ENCODE results near the gene PPA1.
"Not testable (repeated sequence)": the region's sequence is repeated elsewhere in the genome, so short reads cannot be mapped to it uniquely, and the experiment has no call there.

The PPA1 gene

GRCh38 chr10:70255329-70256299, 22.4 kb upstream of the PPA1 start:
- Histone ChIP-seq H3K36me3 (ENCODE audit: control insufficient read depth, insufficient read depth, low read length) (no peaks in the 10 kb centered on the region), H3K27ac (ENCODE audit: insufficient read depth, low read depth, low read length, poor library complexity, severe bottlenecking) (no peak overlapping the region), H3K27me3 (ENCODE audit: control insufficient read depth, insufficient read depth, low read length, poor library complexity, severe bottlenecking) (no peaks in the 10 kb centered on the region), H3K9me3 (ENCODE audit: control insufficient read depth, low read length) (no peaks in the 10 kb centered on the region), H3K4me3 (ENCODE audit: insufficient read depth, low read depth, low read length) (no peak overlapping the region), H3K4me1 (ENCODE audit: control insufficient read depth, insufficient read depth, low read length) (no peaks in the 10 kb centered on the region)
- 95 to 96% methylated on average over 73 of the region's 73 CpGs for WGBS, 2 experiments

- Histone ChIP-seq H3K27me3 (ENCODE audit: control insufficient read depth, insufficient read depth, low read length, poor library complexity, severe bottlenecking) (no peaks in the 10 kb centered on the region), H3K36me3 (ENCODE audit: control insufficient read depth, insufficient read depth, low read length) (no peaks in the 10 kb centered on the region), H3K4me1 (ENCODE audit: control insufficient read depth, insufficient read depth, low read length) (no peaks in the 10 kb centered on the region), H3K4me3 (ENCODE audit: insufficient read depth, low read depth, low read length) (no peak overlapping the region), H3K9me3 (ENCODE audit: control insufficient read depth, low read length) (no peaks in the 10 kb centered on the region), H3K27ac (ENCODE audit: insufficient read depth, low read depth, low read length, poor library complexity, severe bottlenecking) (no peak overlapping the region)
- WGBS, 2 experiments = 96% methylated on average over 40 of the region's 40 CpGs
These were observed 21.6 kb upstream of the PPA1 start for GRCh38 chr10:70254778-70255328.

GRCh38 chr10:70253878-70254765, 20.9 kb upstream of the PPA1 start:
- no peaks in the 10 kb centered on the region for H3K4me1 ChIP-seq (ENCODE audit: control insufficient read depth, insufficient read depth, low read length)
- WGBS, 2 experiments = 86 to 89% methylated on average over 14 of the region's 14 CpGs
- no peak overlapping the region for H3K27ac ChIP-seq (ENCODE audit: insufficient read depth, low read depth, low read length, poor library complexity, severe bottlenecking)
- no peaks in the 10 kb centered on the region for H3K9me3 ChIP-seq (ENCODE audit: control insufficient read depth, low read length)
- no peak overlapping the region for H3K4me3 ChIP-seq (ENCODE audit: insufficient read depth, low read depth, low read length)
- no peaks in the 10 kb centered on the region for H3K27me3 ChIP-seq (ENCODE audit: control insufficient read depth, insufficient read depth, low read length, poor library complexity, severe bottlenecking)
- no peaks in the 10 kb centered on the region for H3K36me3 ChIP-seq (ENCODE audit: control insufficient read depth, insufficient read depth, low read length)

- WGBS, 2 experiments = 93 to 94% methylated on average over 11 of the region's 11 CpGs
- H3K27me3 ChIP-seq (ENCODE audit: control insufficient read depth, insufficient read depth, low read length, poor library complexity, severe bottlenecking) = no peaks in the 10 kb centered on the region
These were observed 17.9 kb upstream of the PPA1 start for GRCh38 chr10:70250961-70251680.

GRCh38 chr10:70247360-70247759, 14.1 kb upstream of the PPA1 start:
- H3K4me3 ChIP-seq (ENCODE audit: insufficient read depth, low read depth, low read length) = no peak overlapping the region
- peaks cover 3% of the 10 kb centered on the region for H3K27me3 ChIP-seq (ENCODE audit: control insufficient read depth, insufficient read depth, low read length, poor library complexity, severe bottlenecking)
- H3K9me3 ChIP-seq (ENCODE audit: control insufficient read depth, low read length) = no peaks in the 10 kb centered on the region
- H3K36me3 ChIP-seq (ENCODE audit: control insufficient read depth, insufficient read depth, low read length) = no peaks in the 10 kb centered on the region
- H3K4me1 ChIP-seq (ENCODE audit: control insufficient read depth, insufficient read depth, low read length) = no peaks in the 10 kb centered on the region
- WGBS, 2 experiments = 83 to 88% methylated on average over 6 of the region's 6 CpGs
- H3K27ac ChIP-seq (ENCODE audit: insufficient read depth, low read depth, low read length, poor library complexity, severe bottlenecking) = no peak overlapping the region

More at GRCh38 chr10:70250961-70251680, 17.9 kb upstream of the PPA1 start:
- Histone ChIP-seq H3K36me3 (ENCODE audit: control insufficient read depth, insufficient read depth, low read length) (no peaks in the 10 kb centered on the region), H3K9me3 (ENCODE audit: control insufficient read depth, low read length) (no peaks in the 10 kb centered on the region), H3K4me1 (ENCODE audit: control insufficient read depth, insufficient read depth, low read length) (no peaks in the 10 kb centered on the region), H3K4me3 (ENCODE audit: insufficient read depth, low read depth, low read length) (no peak overlapping the region), H3K27ac (ENCODE audit: insufficient read depth, low read depth, low read length, poor library complexity, severe bottlenecking) (no peak overlapping the region)

GRCh38 chr10:70241081-70241480, 7.9 kb upstream of the PPA1 start:
- Histone ChIP-seq H3K4me1 (ENCODE audit: control insufficient read depth, insufficient read depth, low read length) (no peaks in the 10 kb centered on the region), H3K36me3 (ENCODE audit: control insufficient read depth, insufficient read depth, low read length) (no peaks in the 10 kb centered on the region), H3K27ac (ENCODE audit: insufficient read depth, low read depth, low read length, poor library complexity, severe bottlenecking) (no peak overlapping the region), H3K4me3 (ENCODE audit: insufficient read depth, low read depth, low read length) (no peak overlapping the region), H3K9me3 (ENCODE audit: control insufficient read depth, low read length) (no peaks in the 10 kb centered on the region), H3K27me3 (ENCODE audit: control insufficient read depth, insufficient read depth, low read length, poor library complexity, severe bottlenecking) (peaks cover 3% of the 10 kb centered on the region)
- 92 to 94% methylated on average over 3 of the region's 3 CpGs for WGBS, 2 experiments

- WGBS, 2 experiments = 86 to 87% methylated on average over 21 of the region's 21 CpGs
- not testable (repeated sequence) for H3K9me3 ChIP-seq (ENCODE audit: control insufficient read depth, low read length); H3K27ac ChIP-seq (ENCODE audit: insufficient read depth, low read depth, low read length, poor library complexity, severe bottlenecking); H3K4me3 ChIP-seq (ENCODE audit: insufficient read depth, low read depth, low read length); H3K4me1 ChIP-seq (ENCODE audit: control insufficient read depth, insufficient read depth, low read length); H3K36me3 ChIP-seq (ENCODE audit: control insufficient read depth, insufficient read depth, low read length); H3K27me3 ChIP-seq (ENCODE audit: control insufficient read depth, insufficient read depth, low read length, poor library complexity, severe bottlenecking)
These were observed 6.8 kb upstream of the PPA1 start for GRCh38 chr10:70239986-70240385.

- WGBS, 2 experiments = 93 to 94% methylated on average over 55 of the region's 55 CpGs
- not testable (repeated sequence) for H3K9me3 ChIP-seq (ENCODE audit: control insufficient read depth, low read length); H3K27ac ChIP-seq (ENCODE audit: insufficient read depth, low read depth, low read length, poor library complexity, severe bottlenecking); H3K27me3 ChIP-seq (ENCODE audit: control insufficient read depth, insufficient read depth, low read length, poor library complexity, severe bottlenecking); H3K36me3 ChIP-seq (ENCODE audit: control insufficient read depth, insufficient read depth, low read length); H3K4me3 ChIP-seq (ENCODE audit: insufficient read depth, low read depth, low read length); H3K4me1 ChIP-seq (ENCODE audit: control insufficient read depth, insufficient read depth, low read length)
These were observed 6.1 kb upstream of the PPA1 start for GRCh38 chr10:70239077-70239976.

GRCh38 chr10:70237958-70238536, 4.8 kb upstream of the PPA1 start:
- not testable (repeated sequence) for H3K4me3 ChIP-seq (ENCODE audit: insufficient read depth, low read depth, low read length); H3K4me1 ChIP-seq (ENCODE audit: control insufficient read depth, insufficient read depth, low read length); H3K27me3 ChIP-seq (ENCODE audit: control insufficient read depth, insufficient read depth, low read length, poor library complexity, severe bottlenecking); H3K27ac ChIP-seq (ENCODE audit: insufficient read depth, low read depth, low read length, poor library complexity, severe bottlenecking); H3K9me3 ChIP-seq (ENCODE audit: control insufficient read depth, low read length); H3K36me3 ChIP-seq (ENCODE audit: control insufficient read depth, insufficient read depth, low read length)
- whole genome bisulfite sequencing, 2 experiments = 94 to 97% methylated on average over 2 to 4 of the region's 6 CpGs

All from ectodermal cell (in vitro differentiated cells).